Stomach (tissue), 4 donors: ENCODE results near the gene ASTN2.

ENCODE experiments used
- CTCF ChIP-seq, 7 experiments: fragments of 450-650 bp in 4 of 7; fragments of 200-600 bp in 3 of 7; sonication (generic) in 3 of 7; IDR thresholded peaks; one replicate each; pipeline ENCODE4 v1.5.1; 2016 to 2019; ENCODE audit warnings: antibody characterized with exemption in 7 of 7, control low read depth in 2 of 7, mild to moderate bottlenecking in 1 of 7
- POLR2A ChIP-seq, 4 donors: fragments of 450-650 bp; IDR thresholded peaks; one replicate each; pipeline ENCODE4 v1.6.1; 2016; ENCODE audit warnings: antibody characterized with exemption in 4 of 4, control low read depth in 2 of 4, mild to moderate bottlenecking in 1 of 4, moderate library complexity in 1 of 4
- POLR2AphosphoS5 ChIP-seq, 3 donors: sonication (generic); formaldehyde crosslinking; IDR thresholded peaks; one replicate each; pipeline ENCODE4 v1.6.1; 2016; ENCODE audit warnings: antibody characterized with exemption in 3 of 3

DNA sequence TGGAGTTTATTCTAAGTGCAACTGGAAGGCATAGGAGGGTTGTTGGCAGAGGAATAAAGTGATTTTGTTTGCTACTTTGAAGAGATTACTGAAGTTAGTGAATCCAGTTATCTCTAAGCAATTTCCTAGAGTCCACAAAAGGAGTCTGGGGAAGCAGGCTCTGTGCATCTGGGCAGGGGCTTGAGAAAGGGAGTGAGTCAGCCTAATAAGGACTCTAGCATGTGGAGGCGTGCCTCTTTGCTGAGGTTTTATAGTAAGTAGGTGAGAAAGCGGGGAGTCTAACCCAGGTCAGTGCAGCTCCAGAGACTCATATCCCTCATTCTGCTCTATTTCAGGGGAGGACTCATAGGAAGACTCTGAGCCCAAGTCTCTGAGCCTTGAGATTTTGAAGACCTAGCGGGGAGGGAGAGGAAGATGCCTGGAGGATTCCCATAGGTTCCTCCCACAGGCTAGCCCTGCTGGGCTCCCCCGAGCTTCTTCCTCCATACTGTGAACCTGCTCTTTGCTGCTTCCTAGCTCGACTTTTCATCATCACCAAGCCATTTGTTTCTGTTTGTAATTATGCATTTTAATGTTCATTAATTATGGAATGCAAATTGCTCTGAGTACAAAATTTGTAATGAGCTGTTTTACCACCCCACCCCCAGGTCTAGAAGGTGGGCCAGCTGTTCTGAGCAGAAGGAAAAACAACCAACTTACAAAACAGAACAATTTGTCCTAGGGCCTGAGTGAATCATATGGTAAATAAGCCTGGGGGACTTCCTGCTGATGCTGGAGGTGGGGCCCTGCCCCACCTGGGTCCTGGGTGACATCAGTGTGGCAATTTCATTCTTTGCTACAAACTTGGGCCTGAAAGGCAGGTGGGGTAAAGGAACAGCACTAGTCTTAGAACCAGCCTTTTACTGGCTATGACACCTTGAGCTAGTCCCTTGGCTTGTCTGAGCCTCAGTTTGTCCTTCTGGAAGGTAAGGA is 577.6 kb downstream of the ASTN2 start:
- TF ChIP-seq CTCF (IDR thresholded peaks at IDR 0.05) (no peak), POLR2AphosphoS5 (IDR thresholded peaks at IDR 0.05) (no peak), POLR2A (IDR thresholded peaks at IDR 0.05) (no peak)
